ENCODE results near the gene ETFB.

DNA sequence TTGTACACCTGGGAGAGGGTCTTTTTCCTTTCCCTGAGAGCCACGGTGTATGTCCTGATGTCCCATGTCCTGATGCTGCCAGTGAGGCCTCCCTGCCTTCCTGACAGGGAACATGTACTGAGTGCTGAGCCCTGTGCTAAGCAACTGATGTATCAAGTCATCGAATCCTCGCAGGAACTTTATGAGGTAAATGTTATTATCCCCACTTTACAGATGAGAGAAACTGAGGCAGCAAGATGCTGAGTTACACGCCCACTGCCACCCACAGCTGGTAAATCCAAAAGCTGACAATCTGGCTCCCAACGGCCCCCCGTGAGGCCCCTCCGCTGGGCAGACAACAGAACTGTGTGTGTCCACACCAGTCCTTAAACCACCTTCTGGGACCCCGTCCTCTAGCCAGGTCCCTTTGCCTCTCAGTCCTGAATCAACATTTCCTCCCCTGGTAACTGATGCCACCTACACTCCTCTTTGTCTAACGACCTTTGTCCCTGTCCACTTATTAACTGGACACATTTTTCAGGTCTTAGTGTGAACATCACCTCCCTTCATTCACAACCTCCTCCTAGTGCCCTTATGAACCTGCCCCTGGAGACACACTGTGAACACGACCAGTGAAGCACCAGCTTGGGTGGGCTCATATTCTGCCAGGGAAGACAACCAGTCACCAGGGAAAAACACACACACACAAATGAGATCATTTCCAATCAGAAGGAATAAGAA lies 18.8 kb downstream of the ETFB start:
- no peak for TF ChIP-seq POLR2A (IDR thresholded peaks at IDR 0.05)
- TF ChIP-seq, protein P1, sequence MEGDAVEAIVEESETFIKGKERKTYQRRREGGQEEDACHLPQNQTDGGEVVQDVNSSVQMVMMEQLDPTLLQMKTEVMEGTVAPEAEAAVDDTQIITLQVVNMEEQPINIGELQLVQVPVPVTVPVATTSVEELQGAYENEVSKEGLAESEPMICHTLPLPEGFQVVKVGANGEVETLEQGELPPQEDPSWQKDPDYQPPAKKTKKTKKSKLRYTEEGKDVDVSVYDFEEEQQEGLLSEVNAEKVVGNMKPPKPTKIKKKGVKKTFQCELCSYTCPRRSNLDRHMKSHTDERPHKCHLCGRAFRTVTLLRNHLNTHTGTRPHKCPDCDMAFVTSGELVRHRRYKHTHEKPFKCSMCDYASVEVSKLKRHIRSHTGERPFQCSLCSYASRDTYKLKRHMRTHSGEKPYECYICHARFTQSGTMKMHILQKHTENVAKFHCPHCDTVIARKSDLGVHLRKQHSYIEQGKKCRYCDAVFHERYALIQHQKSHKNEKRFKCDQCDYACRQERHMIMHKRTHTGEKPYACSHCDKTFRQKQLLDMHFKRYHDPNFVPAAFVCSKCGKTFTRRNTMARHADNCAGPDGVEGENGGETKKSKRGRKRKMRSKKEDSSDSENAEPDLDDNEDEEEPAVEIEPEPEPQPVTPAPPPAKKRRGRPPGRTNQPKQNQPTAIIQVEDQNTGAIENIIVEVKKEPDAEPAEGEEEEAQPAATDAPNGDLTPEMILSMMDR (IDR thresholded peaks at IDR 0.05), result no peak

Measured in body of pancreas (tissue), 4 donors.